Measurements from ENCODE around the gene AGAP2. TPM values are rescaled to one million over a fixed set of nuclear protein-coding genes. Genes with fewer than 3 reads are reported as not detected.

Gene AGAP2
- total and polyA plus RNA-seq, 2 of the 13 experiments (the other 11 are each of a cell fraction or from before 2014, with no cell fraction given): 0.38 to 0.45 TPM

- no peak for TF ChIP-seq WIZ (CRISPR knock-in tag; IDR thresholded peaks at IDR 0.05)
- no peak for TF ChIP-seq ZFP41 (CRISPR knock-in tag; IDR thresholded peaks at IDR 0.05; ENCODE audit: borderline replicate concordance)
- no peak for TF ChIP-seq ZC3H4 (CRISPR knock-in tag; IDR thresholded peaks at IDR 0.05; ENCODE audit: borderline replicate concordance)
- TF ChIP-seq ZNF414 (CRISPR knock-in tag; IDR thresholded peaks at IDR 0.05): no peak
- TF ChIP-seq GPN1 (CRISPR knock-in tag; IDR thresholded peaks at IDR 0.05; ENCODE audit: borderline replicate concordance): no peak
Observed at GRCh38 chr12:57740656-57741412, 2.3 kb upstream of the AGAP2 start (continued).

- no peak for ATAC-seq
- no TSS peak for BruUV-seq (replicated peaks)
- H3K4me1 ChIP-seq (ENCODE audit: insufficient read depth, low read length): peaks cover 59% of the 10 kb centered on the region
- H3K36me3 ChIP-seq (replicated peaks in 1 of 2; ENCODE audit: control insufficient read depth in 1 of 2, insufficient read depth in 2 of 2, low read length in 2 of 2): no peaks in the 10 kb centered on the region
- no peaks in the 10 kb centered on the region for H3K79me2 ChIP-seq (ENCODE audit: insufficient read depth, low read length)
- H3K27me3 ChIP-seq (ENCODE audit: control insufficient read depth in 1 of 2, insufficient read depth in 2 of 2, low read length in 2 of 2): peaks cover 12 to 44% of the 10 kb centered on the region in 2 experiments; a peak in 4 of 5 replicates
- no peaks in the 10 kb centered on the region for H3K9me3 ChIP-seq (ENCODE audit: low read length)
- ChIA-PET POLR2A (no interaction called here), CTCF (ENCODE audit: low intra/inter-chr PET ratio, low total read pairs) (no interaction called here)
- no peak overlapping the region for H3K4me3 ChIP-seq (replicated peaks in 1 of 3; ENCODE audit: insufficient read depth in 1 of 3, low read depth in 2 of 3, low read length in 3 of 3)
- DNase-seq (ENCODE audit: low spot score): no peak
- no peaks in the 10 kb centered on the region for H4K20me1 ChIP-seq (ENCODE audit: insufficient read depth, low read length)
- WGBS (ENCODE audit: low lambda C conversion rate): 3% methylated on average over 2 of the region's 10 CpGs
- H3K4me2 ChIP-seq (ENCODE audit: low read depth, low read length): no peak overlapping the region
- no peak overlapping the region for H3K9ac ChIP-seq (ENCODE audit: insufficient read depth, low read depth, low read length)
- in situ Hi-C loops (cut with HindIII; ENCODE audit: extremely low pct_ligation_motif_present, low pct_unique_long_range_greater_than_20kb) (no loop called here), intact Hi-C loops (cut with micrococcal nuclease; ENCODE audit: unreplicated experiment) (loop anchor here (5.0 kb wide), 2 partner anchors 48 to 158 kb away; partner anchors contain the start of gene OS9)
- FAIRE-seq: no peak
- TF ChIP-seq ZSCAN9 (CRISPR knock-in tag; IDR thresholded peaks at IDR 0.05; ENCODE audit: borderline replicate concordance): no peak
- no peak overlapping the region for H3K27ac ChIP-seq (ENCODE audit: extremely low read length, insufficient read depth, low read length)
- H2AFZ ChIP-seq (ENCODE audit: low read length): no peak overlapping the region
Observed at GRCh38 chr12:57739914-57740538, 1.5 kb upstream of the AGAP2 start.
